ENCODE data around the gene SVIP.

SVIP gene

DNA sequence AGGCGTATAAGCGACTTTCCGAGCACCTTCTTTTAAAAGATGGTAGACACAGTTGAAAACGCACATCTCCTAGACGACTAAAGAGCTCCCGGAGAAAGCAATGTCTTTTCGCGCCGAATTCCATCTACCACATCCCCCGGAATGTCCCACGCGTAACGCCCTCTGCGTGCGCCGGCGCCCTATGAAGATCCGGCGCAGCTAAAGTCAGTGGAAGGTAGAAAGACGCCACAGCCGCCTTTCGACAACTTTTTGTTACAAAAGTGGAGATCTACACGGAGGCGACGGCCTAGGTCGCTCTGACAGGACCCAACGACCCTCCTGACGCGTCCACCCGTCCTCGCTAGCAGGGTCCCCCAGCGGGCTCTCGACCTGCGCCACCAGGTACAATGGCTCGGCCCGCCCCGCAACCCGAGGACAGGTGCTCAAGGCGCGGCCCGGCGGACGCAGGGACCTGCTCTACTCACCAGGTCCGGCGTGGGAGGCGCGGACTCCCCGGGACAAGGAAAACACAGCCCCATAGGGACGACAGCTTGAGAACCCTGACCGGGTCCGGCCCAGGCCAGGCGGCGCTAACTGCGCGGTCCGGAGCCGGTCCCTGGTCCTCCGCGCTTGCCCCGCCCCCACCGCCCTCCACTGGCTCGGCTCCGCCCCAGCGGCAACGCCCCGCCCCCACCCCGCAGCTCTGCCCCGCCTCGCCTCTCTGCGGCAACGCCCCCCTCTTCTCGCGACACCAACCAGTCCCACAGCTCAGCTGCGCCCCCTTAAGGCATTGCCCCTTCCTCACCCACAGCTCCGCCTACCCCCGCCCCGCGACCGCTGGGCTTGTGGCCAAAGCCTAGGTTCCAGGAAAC, at the start of gene SVIP:
Gene SVIP (minus strand): TSS at position 571 of the 851 bp plus-strand sequence. CDS start 53 bp downstream, at position 518.
- DNase-seq: peak; percentile 66

DNA sequence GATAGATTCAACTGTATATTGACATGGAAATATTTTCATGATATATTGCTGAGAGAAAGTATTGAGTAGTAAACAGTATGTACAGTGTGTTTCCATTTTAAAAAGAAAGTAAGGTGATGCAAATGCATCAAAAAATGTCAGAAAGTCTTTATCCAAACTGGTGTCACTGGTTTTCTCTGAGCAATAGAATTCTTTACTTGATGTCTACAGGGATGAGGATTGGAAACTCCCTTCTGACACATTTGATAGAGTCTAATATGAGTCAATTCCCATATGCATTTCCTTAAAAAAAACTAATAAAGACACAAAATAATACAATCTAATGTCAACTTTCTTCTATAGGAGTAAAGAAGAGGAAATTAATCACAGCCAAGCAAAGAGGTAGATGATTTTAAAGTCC, 49.0 kb upstream of the SVIP start:
- no peak for DNase-seq

DNA sequence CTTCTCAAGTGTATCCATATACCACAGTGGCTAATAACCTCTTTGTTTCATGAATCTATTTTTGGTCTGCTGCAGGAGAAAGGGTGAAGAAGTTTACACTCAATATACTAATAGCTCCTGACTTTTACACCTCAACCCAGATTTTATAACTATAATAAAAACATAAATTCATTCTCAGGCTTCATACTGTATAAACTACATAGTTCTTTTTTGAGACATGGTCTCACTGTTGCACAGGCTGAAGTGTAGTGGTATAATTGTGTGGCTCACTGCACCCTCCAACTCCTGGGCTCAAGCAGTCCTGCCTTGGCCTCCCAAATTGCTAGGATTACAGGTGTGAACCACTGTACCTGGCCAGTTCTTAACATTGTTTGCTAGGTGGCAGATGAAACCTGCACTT, 48.4 kb upstream of the SVIP start:
- DNase-seq: no peak

DNA sequence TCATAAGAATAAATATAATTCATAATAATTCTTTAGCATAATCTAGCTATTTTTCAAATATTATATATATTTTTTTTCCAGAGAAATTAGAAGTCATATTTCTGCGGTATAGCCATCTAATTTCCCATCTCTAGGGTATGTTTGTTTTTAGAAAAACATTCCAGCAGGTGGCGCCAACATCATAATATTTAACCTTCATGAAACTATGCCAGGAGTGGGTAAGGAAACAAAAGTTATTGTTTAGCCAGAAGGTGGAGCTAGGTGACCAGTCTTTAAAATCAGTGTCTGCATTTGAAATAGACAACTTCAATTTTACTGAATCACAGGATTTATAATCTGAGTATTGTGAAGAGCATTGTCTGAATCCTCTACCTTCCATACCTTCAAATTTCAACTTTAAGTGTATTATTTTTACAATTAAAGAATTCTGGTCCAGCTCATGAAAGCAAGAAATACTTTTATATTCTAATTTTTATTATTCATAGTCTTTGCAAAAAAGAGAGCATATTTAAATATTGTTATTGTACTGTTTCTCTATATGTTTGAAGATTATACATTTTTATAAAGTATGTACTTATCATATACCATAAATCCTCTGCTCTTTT, 46.4 kb upstream of the SVIP start:
- DNase-seq: peak; percentile 76

DNA sequence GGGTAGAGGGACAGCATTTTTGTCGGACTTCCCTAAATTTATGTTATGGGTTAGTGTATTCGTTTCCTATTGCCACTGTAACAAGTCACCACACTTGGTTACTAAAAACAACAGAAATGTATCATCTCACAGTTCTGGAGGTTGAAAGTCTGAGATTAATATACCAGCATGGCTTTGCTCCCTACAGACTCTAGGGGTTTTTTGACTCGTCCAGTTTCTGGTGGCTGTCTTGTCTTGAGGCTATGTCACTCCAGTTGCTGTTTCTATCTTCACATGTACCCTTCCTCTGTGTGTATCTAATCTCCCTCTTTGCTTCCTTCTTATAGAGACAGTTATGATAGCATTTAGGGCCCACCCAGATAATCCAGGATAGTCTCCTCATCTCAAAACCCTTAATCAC, 39.7 kb upstream of the SVIP start:
- DNase-seq: no peak

DNA sequence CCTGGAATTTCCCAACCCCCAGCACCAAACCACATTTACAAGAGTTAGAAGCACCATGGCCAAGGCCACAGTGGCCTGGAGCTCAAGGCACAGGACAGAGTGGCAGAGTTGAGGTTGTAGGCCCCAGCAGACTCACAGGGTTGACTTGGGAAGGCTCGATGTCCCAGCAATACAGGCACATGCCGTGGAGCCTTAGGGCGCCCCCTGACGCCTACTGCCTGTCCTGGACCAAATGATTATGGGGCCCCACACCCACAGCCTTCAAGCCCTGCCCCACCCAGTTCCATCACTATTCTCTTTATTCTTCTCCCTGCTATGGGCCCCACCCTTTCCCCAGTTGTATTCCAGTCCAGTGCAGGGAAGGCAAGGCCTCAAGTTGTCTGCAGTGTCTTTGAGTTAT, 30.6 kb upstream of the SVIP start, which contains the start of gene CCDC179:
Gene CCDC179 (minus strand): TSS at position 234 of the 400 bp plus-strand sequence. CDS start 53 bp downstream, at position 181.
- DNase-seq: no peak

GRCh38 chr11:22859756-22860155, 30.2 kb upstream of the SVIP start:
- DNase-seq: no peak

DNA sequence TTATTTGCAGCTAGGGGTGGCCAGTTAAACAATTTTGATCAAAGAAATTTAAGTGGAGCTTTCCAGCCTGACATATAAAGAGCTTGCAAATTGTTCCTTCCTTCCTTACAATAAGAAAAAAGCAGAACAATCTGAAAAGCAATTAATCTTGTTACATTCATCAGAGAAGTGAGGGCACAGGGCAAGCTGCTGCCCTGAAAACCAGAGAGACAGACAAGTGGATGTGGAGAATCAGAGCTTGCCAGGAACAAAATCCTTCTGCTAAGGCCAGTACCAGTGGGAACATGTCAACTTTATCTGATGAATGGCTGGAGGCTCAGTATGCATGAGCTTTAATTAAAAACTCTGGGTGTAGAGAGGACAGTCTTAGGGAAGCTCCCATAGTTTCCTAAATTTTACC, 21.9 kb upstream of the SVIP start:
- DNase-seq: no peak

GRCh38 chr11:22846726-22847125, 17.1 kb upstream of the SVIP start:
- DNase-seq: no peak

DNA sequence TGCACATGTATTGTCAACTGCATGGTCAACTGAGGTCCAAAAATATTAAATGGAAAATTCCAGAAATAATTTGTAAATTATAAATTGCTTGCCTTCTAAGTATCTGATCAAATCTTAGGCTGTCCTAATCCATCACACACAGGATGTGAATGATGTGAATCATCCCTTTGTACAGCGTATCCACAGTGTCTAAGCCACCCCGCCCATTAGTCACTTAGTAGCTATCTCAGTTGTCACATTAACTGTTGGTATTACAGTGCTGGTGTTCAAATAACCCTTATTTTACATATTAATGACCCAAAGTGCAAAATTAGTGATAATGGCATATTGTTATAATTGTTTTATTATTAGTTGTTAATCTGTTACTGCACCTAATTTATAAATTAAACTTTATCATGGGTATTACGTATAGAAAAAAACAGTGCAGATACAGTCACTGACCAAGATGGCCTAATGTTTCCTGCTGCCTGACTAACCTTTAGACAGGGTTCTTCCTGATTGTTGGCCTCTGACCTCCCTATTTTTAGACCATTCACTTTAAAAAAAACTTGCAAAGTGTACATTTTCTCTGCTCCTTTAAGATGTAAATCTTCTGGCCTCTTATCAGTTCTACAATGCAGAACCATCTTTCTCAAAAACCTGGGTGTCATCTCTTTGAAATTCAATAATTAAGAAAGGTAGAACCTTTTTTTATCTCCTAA, 2.9 kb upstream of the SVIP start:
- no peak for DNase-seq

- no peak for DNase-seq
Observed at GRCh38 chr11:22830082-22830414, 447 bp upstream of the SVIP start.

GRCh38 chr11:22828373-22828772, 1.2 kb downstream of the SVIP start:
- DNase-seq: no peak

- DNase-seq: no peak
Observed at GRCh38 chr11:22822203-22822602, 7.4 kb downstream of the SVIP start.

DNA sequence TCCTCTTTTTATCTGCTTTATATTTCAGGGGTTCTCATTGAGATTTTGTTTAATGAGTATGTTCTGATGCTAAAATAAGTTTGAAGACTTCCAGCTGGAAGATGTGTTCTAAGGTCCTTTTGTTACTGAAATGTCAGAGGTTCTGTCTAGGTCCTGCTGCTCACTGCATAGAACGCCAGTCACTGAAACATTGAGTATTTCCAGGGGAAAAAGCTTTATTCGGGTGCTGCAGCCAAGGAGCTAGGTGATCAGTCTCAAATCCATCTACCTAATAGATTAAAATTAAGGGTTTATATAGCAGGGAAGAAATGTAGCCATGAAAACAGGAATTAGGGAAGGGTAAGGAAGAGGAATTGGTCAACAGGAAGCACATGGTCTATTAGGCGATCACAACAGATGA, 19.7 kb downstream of the SVIP start:
- DNase-seq: no peak

DNA sequence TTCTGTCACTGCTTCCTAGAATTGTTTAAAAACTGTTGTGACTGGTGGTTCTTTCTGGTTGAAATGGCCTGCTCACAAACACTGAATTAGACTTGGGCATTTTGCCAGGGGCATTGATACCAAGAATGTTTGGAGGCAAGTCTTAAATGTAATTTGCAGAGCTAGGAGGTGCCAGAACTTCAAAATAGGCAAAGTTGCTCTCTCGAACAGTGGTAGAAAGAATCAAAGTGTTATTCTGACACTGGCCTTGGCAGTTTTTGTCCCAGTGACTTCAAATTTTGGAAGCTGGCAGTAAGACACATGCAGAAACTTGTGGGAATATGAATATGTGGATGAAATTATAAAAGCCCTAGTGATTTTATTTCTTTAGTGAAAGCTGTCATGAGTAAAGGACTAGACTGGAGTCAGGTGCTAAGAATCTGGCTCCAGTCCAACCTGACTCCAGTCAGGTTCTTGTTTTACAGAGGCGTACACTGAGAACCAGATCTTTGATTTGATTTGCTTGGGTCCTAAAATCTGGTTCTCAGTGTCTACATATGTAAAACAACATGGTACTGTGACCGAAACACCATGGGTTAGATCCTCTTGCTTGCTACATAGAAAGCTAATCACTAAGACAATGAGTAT, 20.9 kb downstream of the SVIP start:
- no peak for DNase-seq

DNA sequence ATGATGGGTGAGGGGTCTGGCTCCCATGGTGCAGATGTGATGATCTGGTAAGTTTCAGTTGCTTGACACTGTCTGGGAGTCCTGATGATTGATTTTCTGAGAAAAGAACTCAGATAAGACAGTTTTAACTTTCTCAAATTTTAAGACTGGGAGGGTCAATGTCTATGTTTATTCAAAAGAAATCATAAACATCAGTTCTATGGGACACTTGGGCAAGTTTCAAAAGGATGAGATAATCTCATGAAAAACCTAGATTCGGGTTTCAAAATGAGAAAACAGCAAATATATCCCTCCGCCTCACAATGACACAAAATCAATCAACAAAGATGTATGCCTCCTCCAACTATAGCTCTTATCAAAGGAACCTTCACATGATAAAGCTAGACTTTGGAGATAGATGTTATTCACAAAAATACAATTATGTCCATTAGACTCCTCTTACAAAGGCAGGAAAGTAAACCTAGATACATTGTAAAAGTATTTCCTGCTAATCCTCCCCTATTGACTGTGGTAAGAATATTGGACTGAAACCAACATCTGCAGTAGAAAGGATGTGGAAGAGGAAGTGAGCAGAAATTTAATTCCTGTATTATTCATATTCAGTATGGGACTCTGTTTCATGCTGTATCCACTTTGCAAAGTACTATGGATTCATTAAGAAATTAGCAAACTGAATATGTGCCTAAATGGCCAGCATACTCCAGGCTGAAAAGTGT, 21.6 kb downstream of the SVIP start:
- no peak for DNase-seq

DNA sequence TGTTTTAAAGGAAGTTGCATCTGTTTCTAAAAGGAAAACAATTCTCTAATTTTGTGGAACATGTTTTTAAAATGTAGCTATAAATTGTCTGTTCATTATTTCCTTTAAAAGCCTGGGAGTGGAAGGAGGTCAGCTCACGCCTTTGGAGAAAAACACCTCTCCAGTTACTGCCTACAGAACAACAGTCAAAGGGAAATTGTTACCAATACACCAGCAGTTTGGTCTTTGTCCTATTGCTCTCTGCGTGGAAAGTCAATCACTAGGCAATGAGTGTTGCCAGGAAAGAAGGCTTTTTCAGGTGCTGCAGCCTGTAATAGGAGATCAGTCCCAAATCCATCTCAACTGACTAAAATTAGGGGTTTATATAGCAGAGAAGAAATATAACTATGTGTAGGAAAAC, 22.2 kb downstream of the SVIP start:
- DNase-seq: no peak

DNA sequence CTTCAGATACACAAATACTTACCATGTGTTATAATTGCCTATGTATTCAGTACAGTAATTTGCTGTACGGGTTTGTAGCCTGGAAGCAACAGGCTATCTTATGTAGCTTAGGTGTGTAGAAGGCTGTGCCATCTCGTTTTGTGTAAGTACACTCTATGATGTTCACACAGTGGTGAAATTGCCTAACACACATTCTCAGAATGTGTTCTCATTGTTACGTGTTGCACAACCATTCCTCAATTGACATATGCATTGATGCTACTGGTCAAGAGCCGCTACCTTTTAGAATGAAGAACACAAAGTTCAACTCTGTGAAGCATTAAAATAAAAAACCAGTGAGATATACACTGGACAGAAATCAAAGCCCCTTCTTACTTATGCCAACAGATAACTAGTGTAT, 26.7 kb downstream of the SVIP start:
- DNase-seq: no peak

GRCh38 chr11:22800482-22800881, 29.1 kb downstream of the SVIP start:
- no peak for DNase-seq

GRCh38 chr11:22798901-22799300, 30.7 kb downstream of the SVIP start:
- DNase-seq: no peak

DNA sequence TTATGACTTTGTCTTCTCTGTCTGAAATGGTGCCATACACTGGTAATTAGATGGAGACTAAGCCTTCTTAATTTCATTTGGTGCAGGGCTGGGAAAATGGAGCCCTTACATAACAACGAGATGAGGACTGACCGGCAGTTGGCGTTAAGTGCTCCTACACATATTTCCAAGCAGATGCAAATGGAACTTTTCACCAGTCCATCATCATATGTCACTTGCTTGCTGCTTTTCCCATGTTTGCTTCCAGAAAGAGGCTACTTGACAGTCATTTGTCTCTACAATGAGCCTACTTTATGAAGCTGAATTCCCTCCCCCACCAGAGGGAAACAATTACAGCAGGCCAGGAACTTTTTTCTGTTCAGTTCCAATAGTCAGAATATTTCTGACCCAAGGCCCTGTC, 32.6 kb downstream of the SVIP start:
- DNase-seq: no peak

DNA sequence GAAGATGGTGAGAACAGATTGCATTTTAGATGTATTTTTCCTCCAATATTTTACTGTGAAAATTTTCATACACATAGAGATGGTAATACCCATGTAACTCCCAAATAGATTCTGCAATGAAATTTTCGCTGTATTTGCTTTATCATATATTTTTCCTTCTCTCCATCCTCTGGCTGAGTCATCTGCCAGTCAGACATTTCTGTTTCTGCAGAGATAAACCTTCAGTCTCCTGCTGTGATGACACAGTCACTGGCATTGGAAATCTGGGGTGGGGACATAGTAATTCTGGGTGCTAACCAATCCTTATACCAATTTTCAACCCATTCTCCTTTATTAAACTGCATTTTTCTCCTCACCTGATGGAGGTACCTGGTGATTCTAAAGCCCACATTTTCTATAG, 33.7 kb downstream of the SVIP start:
- DNase-seq: no peak

- DNase-seq: no peak
Observed at GRCh38 chr11:22792497-22792896, 37.1 kb downstream of the SVIP start.

Data from NCI-H1417 treated with DMSO at 0.1 percent for 48 hours (cell line).